ENCODE results near the gene ANKRD66. TPM values are rescaled to one million over a fixed set of nuclear protein-coding genes. Genes with fewer than 3 reads are reported as not detected.
"Not testable (repeated sequence)": the region's sequence is repeated elsewhere in the genome, so short reads cannot be mapped to it uniquely, and the experiment has no call there.

ANKRD66 gene
- total and polyA plus RNA-seq, 11 donors: not detected

- 77 to 95% (median 83%) methylated on average over 1 of the region's 1 CpG for WGBS, 4 donors
- Histone ChIP-seq H3K9me3 (no peaks in the 10 kb centered on the region), H3K4me3 (no peak overlapping the region), H3K27me3 (peaks cover 0 to 6% (median 0%) of the 10 kb centered on the region in 9 donors), H3K27ac (no peak overlapping the region), H3K36me3 (no peaks in the 10 kb centered on the region), H3K4me1 (no peaks in the 10 kb centered on the region)
- intact Hi-C loops (cut with DNase I): no loop called here
- ATAC-seq: no peak
- TF ChIP-seq CTCF (IDR thresholded peaks at IDR 0.05): no peak
- TF ChIP-seq POLR2A (IDR thresholded peaks at IDR 0.05): no peak
- DNase-seq: no peak
Measured at GRCh38 chr6:46743425-46744158, 3.1 kb upstream of the ANKRD66 start.

GRCh38 chr6:46744159-46744725, 2.5 kb upstream of the ANKRD66 start:
- DNase-seq; intact Hi-C loops (cut with DNase I); H3K36me3 ChIP-seq; H3K4me3 ChIP-seq; H3K4me1 ChIP-seq; H3K27ac ChIP-seq; H3K9me3 ChIP-seq; ATAC-seq; H3K27me3 ChIP-seq: not testable (repeated sequence)
- 78 to 86% (median 80%) methylated on average over 3 of the region's 3 CpGs for WGBS, 4 donors

- Histone ChIP-seq H3K27ac (no peak overlapping the region), H3K4me1 (no peaks in the 10 kb centered on the region), H3K36me3 (no peaks in the 10 kb centered on the region), H3K4me3 (no peak overlapping the region), H3K27me3 (no peaks in the 10 kb centered on the region), H3K9me3 (no peaks in the 10 kb centered on the region)
- WGBS, 4 donors: 71 to 80% (median 78%) methylated on average over 2 of the region's 2 CpGs
- intact Hi-C loops (cut with DNase I): no loop called here
- TF ChIP-seq CTCF (IDR thresholded peaks at IDR 0.05): no peak
- no peak for TF ChIP-seq POLR2A (IDR thresholded peaks at IDR 0.05)
- DNase-seq (no peak), ATAC-seq (no peak)
Measured at GRCh38 chr6:46745973-46746372, 760 bp upstream of the ANKRD66 start.

- intact Hi-C loops (cut with DNase I): no loop called here
- DNase-seq: no peak
- H3K27me3 ChIP-seq: no peaks in the 10 kb centered on the region
- no peaks in the 10 kb centered on the region for H3K4me1 ChIP-seq
- 89 to 94% (median 90%) methylated on average over 5 of the region's 5 CpGs for WGBS, 4 donors
- no peak for TF ChIP-seq CTCF (IDR thresholded peaks at IDR 0.05)
- no peaks in the 10 kb centered on the region for H3K36me3 ChIP-seq
- H3K27ac ChIP-seq: no peak overlapping the region
- no peak for ATAC-seq
- no peaks in the 10 kb centered on the region for H3K9me3 ChIP-seq
- no peak overlapping the region for H3K4me3 ChIP-seq
Measured at GRCh38 chr6:46748940-46749503, 2.3 kb downstream of the ANKRD66 start.
